ENCODE results near the gene ACYP2.

- TF ChIP-seq CTCF (IDR thresholded peaks at IDR 0.05) (no peak), POLR2A (IDR thresholded peaks at IDR 0.05) (no peak)
Observed at GRCh38 chr2:54164106-54164505, 48.7 kb downstream of the ACYP2 start.
